Adrenal gland (tissue), 12 donors: ENCODE measurements around the gene FHIT. TPM values are rescaled to one million over a fixed set of nuclear protein-coding genes. Genes with fewer than 3 reads are reported as not detected.

ENCODE experiments used
- DNase-seq, 7 donors: peaks; one replicate each; pipeline ENCODE4 v3.0.0-alpha.2; 2019 to 2020
- H3K27ac ChIP-seq, 5 donors: fragments of 200-600 bp; sonication (generic) in 4 of 5; 1 replicate in 3 of 5; 2 replicates in 2 of 5; pipeline versions ENCODE4 v1.5.1 to v1.8.0; 2016 to 2020; ENCODE audit warnings: mild to moderate bottlenecking in 1 of 5
- H3K27me3 ChIP-seq: fragments of 200-600 bp; 2 replicates; pipeline ENCODE4 v1.8.0; 2021
- H3K36me3 ChIP-seq, 2 donors: fragments of 200-600 bp; replicated peaks in 1 of 2; 1 replicate in 1 of 2; 2 replicates in 1 of 2; pipeline versions ENCODE4 v1.5.1 to v1.8.0; 2018 to 2022
- H3K4me1 ChIP-seq, 2 donors: fragments of 200-600 bp; replicated peaks in 1 of 2; 1 replicate in 1 of 2; 2 replicates in 1 of 2; pipeline versions ENCODE4 v1.5.1 to v1.8.0; 2018 to 2021
- H3K4me3 ChIP-seq, 4 donors: fragments of 200-600 bp; sonication (generic) in 3 of 4; one replicate each; pipeline ENCODE4 v1.5.1; 2016 to 2018
- H3K9me3 ChIP-seq, 3 donors: fragments of 200-600 bp; sonication (generic) in 1 of 3; replicated peaks in 1 of 3; 1 replicate in 2 of 3; 2 replicates in 1 of 3; pipeline versions ENCODE4 v1.5.1 to v1.8.0; 2016 to 2021
- POLR2A ChIP-seq, 2 donors: fragments of 450-650 bp; IDR thresholded peaks; one replicate each; pipeline ENCODE4 v1.6.1; 2017; ENCODE audit warnings: antibody characterized with exemption in 2 of 2, mild to moderate bottlenecking in 2 of 2, moderate library complexity in 1 of 2
- WGBS, 4 donors: extraction: QIAGEN DNeasy Blood & Tissue Kit in 2 of 4; methylation state at CpG; one replicate each; pipeline versions ENCODE4 v1.1.5 to v1.1.7; 2013 to 2017; 5-methylcytosine and 5-hydroxymethylcytosine counted together
- intact Hi-C, 2 donors: fragments of 100-400 bp; cut with DNase I; formaldehyde crosslinking; loops; one replicate each; pipeline versions ENCODE4 v1.14.1 to v1.15.0; 2022 to 2023
- polyA plus RNA-seq, 3 donors: library from polyadenylated mRNA; stranded (reverse); fragments of 200-250 nt in 2 of 3; fragments of 350-450 nt in 1 of 3; fragmentation: Illumina TruSeq in 1 of 3; extraction: RNeasy Lipid Tissue Mini Kit (QIAGEN cat#74804) in 1 of 3; gene quantifications; one replicate each; pipeline ENCODE4 v1.2.3, GENCODE V29; 2013 to 2014
- total RNA-seq, 9 donors: library from RNA; depleted of rRNA in 4 of 9; stranded (reverse); fragments of >200 nt in 4 of 9; fragments of 120-200 nt in 1 of 9; fragmentation: NEBNext Ultra II Directional in 1 of 9; extraction: Animal tissue kit (Norgen Biotek cat#: 25700) in 1 of 9; gene quantifications; one replicate each; pipeline versions ENCODE4 v1.1.0 to v1.2.4, GENCODE V29; 2013 to 2023
- TF ChIP-seq, protein P1 (sequence below), 6 experiments: fragments of 450-650 bp in 4 of 6; fragments of 200-600 bp in 2 of 6; sonication (generic) in 1 of 6; IDR thresholded peaks; 1 replicate in 5 of 6; 2 replicates in 1 of 6; pipeline versions ENCODE4 v1.5.1 to v1.8.0; 2016 to 2021; ENCODE audit warnings: antibody characterized with exemption in 6 of 6, mild to moderate bottlenecking in 2 of 6, moderate library complexity in 1 of 6
- donor health status: healthy with polysubstance abuse.
- donor health status: Bipolar disorder and iron deficiency.
- donor health status: DM: yes; HTN: yes; CAD: no.
- donor health status: DM: no; HTN: no; CAD: no.
- donor health status: DM: no; HTN: no; CAD: no.
- donor health status: DM: yes; HTN: yes; CAD: no.

FHIT gene
- total and polyA plus RNA-seq, 12 donors = 14.1 to 43.9 (median 28.8) TPM

DNA sequence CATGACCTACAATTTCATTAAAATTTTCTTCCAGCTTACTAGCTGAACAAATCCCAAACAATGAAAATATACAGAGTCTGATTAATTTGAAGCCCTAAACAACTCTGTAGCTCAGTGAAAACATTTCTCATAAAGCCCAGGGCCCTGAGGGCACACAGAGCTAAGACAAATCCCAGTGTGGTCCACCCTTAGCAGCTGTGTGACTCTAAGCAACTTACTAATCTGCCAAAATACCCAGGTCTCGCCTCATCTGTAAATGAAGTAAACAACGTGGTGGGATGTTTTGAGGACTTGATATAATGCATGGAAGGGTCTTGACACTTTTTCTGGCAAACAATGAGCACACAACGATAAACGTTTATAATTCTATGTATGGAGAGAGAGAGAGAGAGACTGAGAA is 158.4 kb downstream of the FHIT start:
- Histone ChIP-seq H3K27ac (no peak overlapping the region), H3K27me3 (no peaks in the 10 kb centered on the region), H3K4me3 (no peak overlapping the region), H3K9me3 (no peaks in the 10 kb centered on the region), H3K36me3 (no peaks in the 10 kb centered on the region), H3K4me1 (no peaks in the 10 kb centered on the region)
- intact Hi-C loops = no loop called here
- TF ChIP-seq, protein P1, sequence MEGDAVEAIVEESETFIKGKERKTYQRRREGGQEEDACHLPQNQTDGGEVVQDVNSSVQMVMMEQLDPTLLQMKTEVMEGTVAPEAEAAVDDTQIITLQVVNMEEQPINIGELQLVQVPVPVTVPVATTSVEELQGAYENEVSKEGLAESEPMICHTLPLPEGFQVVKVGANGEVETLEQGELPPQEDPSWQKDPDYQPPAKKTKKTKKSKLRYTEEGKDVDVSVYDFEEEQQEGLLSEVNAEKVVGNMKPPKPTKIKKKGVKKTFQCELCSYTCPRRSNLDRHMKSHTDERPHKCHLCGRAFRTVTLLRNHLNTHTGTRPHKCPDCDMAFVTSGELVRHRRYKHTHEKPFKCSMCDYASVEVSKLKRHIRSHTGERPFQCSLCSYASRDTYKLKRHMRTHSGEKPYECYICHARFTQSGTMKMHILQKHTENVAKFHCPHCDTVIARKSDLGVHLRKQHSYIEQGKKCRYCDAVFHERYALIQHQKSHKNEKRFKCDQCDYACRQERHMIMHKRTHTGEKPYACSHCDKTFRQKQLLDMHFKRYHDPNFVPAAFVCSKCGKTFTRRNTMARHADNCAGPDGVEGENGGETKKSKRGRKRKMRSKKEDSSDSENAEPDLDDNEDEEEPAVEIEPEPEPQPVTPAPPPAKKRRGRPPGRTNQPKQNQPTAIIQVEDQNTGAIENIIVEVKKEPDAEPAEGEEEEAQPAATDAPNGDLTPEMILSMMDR (IDR thresholded peaks at IDR 0.05) = no peak
- TF ChIP-seq POLR2A (IDR thresholded peaks at IDR 0.05) = no peak
- no peak for DNase-seq
- 57 to 73% (median 68%) methylated on average over 4 of the region's 4 CpGs for WGBS, 4 donors

DNA sequence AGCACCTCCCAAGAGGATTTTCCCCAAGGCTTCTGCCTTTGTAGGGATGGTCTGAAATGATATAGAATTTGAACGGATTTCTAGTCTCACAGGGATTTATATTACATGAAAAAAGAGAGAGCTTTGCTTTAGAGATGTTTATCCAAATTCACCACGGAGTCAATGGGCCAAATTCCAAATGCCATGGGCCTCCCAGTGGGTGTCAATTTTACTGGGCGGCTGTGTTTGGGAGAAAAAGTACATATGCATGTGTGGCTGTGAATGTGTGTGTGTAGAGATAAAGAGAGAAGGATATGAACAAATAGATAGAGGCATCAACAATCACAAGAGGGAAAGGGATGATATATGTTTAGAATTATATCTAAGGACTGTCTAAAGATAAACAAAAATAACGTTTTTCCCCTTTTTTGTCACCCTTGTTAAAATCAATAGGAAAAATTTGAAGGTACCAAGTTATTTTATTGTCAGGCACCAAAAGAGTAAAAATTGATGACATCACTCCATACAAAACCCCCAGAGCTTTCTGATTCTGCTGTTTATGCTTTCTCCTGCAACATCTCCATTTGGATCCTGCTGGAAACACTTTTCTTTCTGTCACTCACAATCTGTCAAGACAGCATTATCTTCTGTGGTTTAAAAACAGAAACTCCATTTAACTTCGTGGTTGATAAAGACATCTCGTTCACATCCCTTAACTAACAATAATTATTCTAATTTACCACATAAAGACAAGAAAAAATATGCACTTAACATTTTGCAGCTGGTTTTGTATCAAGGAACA is 160.7 kb downstream of the FHIT start:
- 59 to 76% (median 66%) methylated on average over 6 of the region's 6 CpGs for WGBS, 4 donors
- no peak for TF ChIP-seq POLR2A (IDR thresholded peaks at IDR 0.05)
- TF ChIP-seq, protein P1 (IDR thresholded peaks at IDR 0.05) = no peak
- Histone ChIP-seq H3K27ac (no peak overlapping the region), H3K4me1 (no peaks in the 10 kb centered on the region), H3K36me3 (no peaks in the 10 kb centered on the region), H3K9me3 (no peaks in the 10 kb centered on the region), H3K27me3 (no peaks in the 10 kb centered on the region), H3K4me3 (no peak overlapping the region)
- DNase-seq = no peak
- intact Hi-C loops = no loop called here

- Histone ChIP-seq H3K9me3 (no peaks in the 10 kb centered on the region), H3K36me3 (no peaks in the 10 kb centered on the region), H3K4me3 (no peak overlapping the region), H3K27me3 (no peaks in the 10 kb centered on the region), H3K27ac (no peak overlapping the region), H3K4me1 (no peaks in the 10 kb centered on the region)
- intact Hi-C loops = no loop called here
- DNase-seq = no peak
- WGBS, 4 donors = 86 to 95% (median 91%) methylated on average over 2 of the region's 2 CpGs
- no peak for TF ChIP-seq POLR2A (IDR thresholded peaks at IDR 0.05)
- TF ChIP-seq, protein P1 (IDR thresholded peaks at IDR 0.05) = no peak
These were observed 163.8 kb downstream of the FHIT start for GRCh38 chr3:61087465-61087864.

- H3K9me3 ChIP-seq = no peaks in the 10 kb centered on the region
- DNase-seq = no peak
- H3K4me3 ChIP-seq = no peak overlapping the region
- H3K4me1 ChIP-seq = no peaks in the 10 kb centered on the region
- no peaks in the 10 kb centered on the region for H3K27me3 ChIP-seq
- intact Hi-C loops = no loop called here
- H3K27ac ChIP-seq = no peak overlapping the region
- H3K36me3 ChIP-seq = no peaks in the 10 kb centered on the region
- 79 to 89% (median 86%) methylated on average over 3 of the region's 3 CpGs for WGBS, 4 donors
- no peak for TF ChIP-seq POLR2A (IDR thresholded peaks at IDR 0.05)
- TF ChIP-seq, protein P1 (IDR thresholded peaks at IDR 0.05) = no peak
These were observed 169.7 kb downstream of the FHIT start for GRCh38 chr3:61081554-61081953.
